Fibroblast of lung (primary cell): ENCODE results near the gene KLHL1.

Experiments
- CTCF ChIP-seq, 2 donors: IDR thresholded peaks in 1 of 2; conservative IDR thresholded peaks in 1 of 2; 1 replicate in 1 of 2; 2 replicates in 1 of 2; pipeline ENCODE4 v1.5.1; 2011 to 2012; ENCODE audit warnings: low read length in 2 of 2, control low read depth in 1 of 2, inconsistent platforms in 1 of 2, low read depth in 1 of 2, mild to moderate bottlenecking in 1 of 2
- EZH2 ChIP-seq: IDR thresholded peaks from 2 replicates; pipeline ENCODE4 v1.5.1; 2012; ENCODE audit warnings: low read length, control low read depth, mild to moderate bottlenecking; ENCODE audit errors: missing control alignments

DNA sequence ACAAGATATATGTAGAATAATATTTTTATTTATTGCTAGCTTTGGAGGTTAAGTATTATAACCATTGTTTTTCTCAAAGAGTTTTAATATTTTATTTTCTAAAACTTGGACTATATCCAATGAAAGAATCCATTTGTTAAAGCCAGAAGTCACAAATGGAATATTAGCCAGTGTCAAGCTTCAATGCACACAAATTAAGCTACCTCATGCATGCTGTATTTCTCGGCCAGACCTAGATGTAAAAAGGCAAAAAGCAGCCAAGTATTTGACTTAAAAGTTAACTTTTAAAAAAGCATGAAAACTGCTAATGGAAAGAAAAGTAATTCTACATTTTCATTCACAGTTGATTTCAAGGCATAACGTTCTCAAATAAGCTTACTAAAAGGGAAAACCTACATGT lies 160.7 kb downstream of the KLHL1 start:
- TF ChIP-seq EZH2 (no peak), CTCF (conservative IDR thresholded peaks at IDR 0.05 in 1 of 2, IDR thresholded peaks at IDR 0.05 in 1 of 2; ENCODE audit: low read depth in 1 of 2, low read length in 2 of 2) (no peak)
